Panc1 (cell line): ENCODE measurements around the gene CDH26. TPM values are rescaled to one million over a fixed set of nuclear protein-coding genes. Genes with fewer than 3 reads are reported as not detected.

Source experiments
- ATAC-seq: fragments of 200-7000 bp; cut with Tn5 transposase; 2 replicates; pipeline ENCODE4 v1.9.1; 2020; ENCODE audit warnings: mild to moderate bottlenecking, moderate library complexity
- BruUV-seq: library from RNA; stranded (reverse); fragments of 400-500 nt; replicated peaks from 2 replicates; lab custom pipeline; 2021; lab: Mats Ljungman, UMichigan
- CTCF ChIA-PET: fragments of 300-600 bp; sonication (Branson Sonifier 250); formaldehyde crosslinking; loops from one replicate; lab custom pipeline; 2022; ENCODE audit warnings: antibody characterized with exemption; lab: Charles Lee
- POLR2A ChIA-PET: fragments of 300-600 bp; sonication (Branson Sonifier 250); formaldehyde crosslinking; loops from one replicate; lab custom pipeline; 2022; ENCODE audit warnings: antibody characterized with exemption; lab: Charles Lee
- DNase-seq: peaks from one replicate; pipeline ENCODE4 v3.0.0-alpha.2; 2010; ENCODE audit warnings: low read depth, low spot score
- H3K27ac ChIP-seq: 2 replicates; pipeline ENCODE4 v1.5.1; 2011; ENCODE audit warnings: mild to moderate bottlenecking, low read length, inconsistent platforms
- H3K27me3 ChIP-seq: fragments of 200-500 bp; sonication (Bioruptor generic); 2 replicates; pipeline ENCODE4 v1.6.0; 2014; ENCODE audit warnings: low read length, inconsistent platforms; ENCODE audit not compliant: control insufficient read depth, insufficient read depth
- H3K36me3 ChIP-seq: fragments of 200-500 bp; sonication (Bioruptor generic); 2 replicates; pipeline ENCODE4 v1.5.1; 2014; ENCODE audit warnings: inconsistent platforms, mild to moderate bottlenecking, low read length, moderate library complexity; ENCODE audit not compliant: control insufficient read depth, insufficient read depth
- H3K4me1 ChIP-seq: 2 replicates; pipeline ENCODE4 v1.5.1; 2011; ENCODE audit warnings: inconsistent platforms, mild to moderate bottlenecking, low read length, moderate library complexity; ENCODE audit not compliant: control insufficient read depth, insufficient read depth
- H3K4me3 ChIP-seq, 2 experiments: 2 replicates each; pipeline ENCODE4 v1.5.1; 2011 to 2012; ENCODE audit warnings: low read depth in 2 of 2, low read length in 2 of 2, mild to moderate bottlenecking in 2 of 2, inconsistent platforms in 1 of 2, moderate library complexity in 1 of 2
- H3K9me3 ChIP-seq: fragments of 200-500 bp; sonication (Bioruptor generic); 2 replicates; pipeline ENCODE4 v1.5.1; 2014; ENCODE audit warnings: low read depth, mild to moderate bottlenecking, inconsistent platforms, low read length, moderate library complexity; ENCODE audit not compliant: control insufficient read depth, insufficient read depth
- POLR2AphosphoS5 ChIP-seq: IDR thresholded peaks from 2 replicates; pipeline ENCODE4 v1.6.1; 2012; ENCODE audit warnings: mild to moderate bottlenecking, low read depth, low read length, moderate library complexity
- SIN3A ChIP-seq: IDR thresholded peaks from 2 replicates; pipeline ENCODE4 v1.6.1; 2012; ENCODE audit warnings: low read depth, mild to moderate bottlenecking, low read length, moderate library complexity, borderline replicate concordance; ENCODE audit not compliant: insufficient read depth
- TCF7L2 ChIP-seq: IDR thresholded peaks from 2 replicates; pipeline ENCODE4 v1.6.1; 2011; ENCODE audit warnings: mild to moderate bottlenecking, low read depth, low read length, inconsistent platforms
- in situ Hi-C: cut with HindIII; loops from 2 replicates; pipeline ENCODE4 v1.10.0; 2016; ENCODE audit warnings: low sequenced_read_pairs, low pct_unique_long_range_greater_than_20kb
- intact Hi-C: fragments of 100-400 bp; cut with micrococcal nuclease; formaldehyde crosslinking; loops from one replicate; pipeline ENCODE4 v1.10.0; 2022; ENCODE audit not compliant: unreplicated experiment
- total RNA-seq: library from RNA; stranded (reverse); gene quantifications from one replicate; pipeline ENCODE4 v1.2.1, GENCODE V29; 2021; ENCODE audit not compliant: unreplicated experiment
- TF ChIP-seq, protein P1 (sequence below): fragments of 450-650 bp; IDR thresholded peaks from 2 replicates; pipeline ENCODE4 v1.5.1; 2017; ENCODE audit warnings: mild to moderate bottlenecking
- TF ChIP-seq, protein P2 (sequence below), 2 experiments: IDR thresholded peaks; 2 replicates each; pipeline ENCODE4 v1.6.1; 2011 to 2012; ENCODE audit warnings: low read depth in 2 of 2, control low read depth in 1 of 2, low read length in 1 of 2, mild to moderate bottlenecking in 1 of 2, moderate library complexity in 1 of 2; ENCODE audit not compliant: insufficient read depth in 1 of 2

CDH26 gene
- total RNA-seq, 1 experiment from 2014 or later = 0.46 TPM

DNA sequence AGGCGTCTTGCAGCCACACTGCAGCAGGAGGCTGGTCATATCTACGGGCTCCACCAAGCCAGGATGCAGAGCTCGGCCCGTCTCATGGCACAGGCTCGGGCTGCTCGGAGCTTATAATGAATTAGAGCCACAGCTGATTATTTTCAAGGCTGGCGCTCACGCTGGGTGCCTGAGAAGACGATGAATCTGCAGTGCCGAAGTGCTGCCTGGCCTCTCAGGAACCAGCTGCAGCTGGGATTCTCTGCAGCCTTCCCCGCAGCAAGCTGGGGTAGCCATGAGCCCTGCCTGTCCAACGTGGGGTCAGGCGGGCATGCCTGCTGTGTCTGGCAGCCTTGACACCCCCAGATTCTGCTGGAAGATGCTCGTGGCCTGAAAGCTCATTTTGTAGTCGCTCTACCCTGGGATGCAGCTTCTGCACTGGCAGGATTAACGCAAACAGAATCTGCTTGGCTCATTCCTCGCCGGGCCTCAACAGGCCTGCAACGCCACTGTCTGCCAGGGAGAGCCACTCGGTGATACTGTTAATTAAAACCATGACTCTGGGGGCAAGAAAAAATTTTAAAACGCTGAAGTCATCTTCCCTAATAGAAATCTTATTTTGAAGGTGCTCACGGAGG, 104.3 kb downstream of the CDH26 start:
- CTCF ChIA-PET = no interaction called here
- no TSS peak for BruUV-seq
- H3K4me3 ChIP-seq = no peak overlapping the region

DNA sequence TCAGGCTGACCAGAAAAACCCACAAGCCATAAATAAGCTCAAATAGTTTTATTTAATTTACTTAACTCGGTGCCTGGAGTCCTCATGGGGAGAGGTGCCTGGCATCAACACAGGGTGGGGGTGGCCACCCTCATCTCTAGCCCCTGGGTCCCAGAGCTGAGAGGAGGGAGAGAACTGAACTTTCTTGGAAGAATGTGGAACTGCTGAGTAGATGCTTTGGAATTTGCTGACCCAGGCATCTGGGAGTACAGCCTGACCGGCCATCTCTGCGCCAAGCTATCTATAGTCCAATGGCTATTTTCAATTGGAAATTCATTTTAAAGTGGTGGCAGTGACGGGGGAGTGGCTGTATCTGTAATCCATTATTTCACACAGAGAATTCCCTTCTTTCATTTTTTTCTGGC, 104.8 kb downstream of the CDH26 start:
- ChIA-PET POLR2A (no interaction called here), CTCF (no interaction called here)
- in situ Hi-C loops (no loop called here), intact Hi-C loops (no loop called here)
- Histone ChIP-seq H3K9me3 (no peaks in the 10 kb centered on the region), H3K36me3 (no peaks in the 10 kb centered on the region), H3K27me3 (peaks cover 2% of the 10 kb centered on the region; the same call in 1 of the 2 replicates), H3K27ac (no peak overlapping the region), H3K4me3 (no peak overlapping the region), H3K4me1 (no peaks in the 10 kb centered on the region)
- no peak for TF ChIP-seq TCF7L2
- TF ChIP-seq, protein P1, sequence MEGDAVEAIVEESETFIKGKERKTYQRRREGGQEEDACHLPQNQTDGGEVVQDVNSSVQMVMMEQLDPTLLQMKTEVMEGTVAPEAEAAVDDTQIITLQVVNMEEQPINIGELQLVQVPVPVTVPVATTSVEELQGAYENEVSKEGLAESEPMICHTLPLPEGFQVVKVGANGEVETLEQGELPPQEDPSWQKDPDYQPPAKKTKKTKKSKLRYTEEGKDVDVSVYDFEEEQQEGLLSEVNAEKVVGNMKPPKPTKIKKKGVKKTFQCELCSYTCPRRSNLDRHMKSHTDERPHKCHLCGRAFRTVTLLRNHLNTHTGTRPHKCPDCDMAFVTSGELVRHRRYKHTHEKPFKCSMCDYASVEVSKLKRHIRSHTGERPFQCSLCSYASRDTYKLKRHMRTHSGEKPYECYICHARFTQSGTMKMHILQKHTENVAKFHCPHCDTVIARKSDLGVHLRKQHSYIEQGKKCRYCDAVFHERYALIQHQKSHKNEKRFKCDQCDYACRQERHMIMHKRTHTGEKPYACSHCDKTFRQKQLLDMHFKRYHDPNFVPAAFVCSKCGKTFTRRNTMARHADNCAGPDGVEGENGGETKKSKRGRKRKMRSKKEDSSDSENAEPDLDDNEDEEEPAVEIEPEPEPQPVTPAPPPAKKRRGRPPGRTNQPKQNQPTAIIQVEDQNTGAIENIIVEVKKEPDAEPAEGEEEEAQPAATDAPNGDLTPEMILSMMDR = no peak
- no peak for TF ChIP-seq POLR2AphosphoS5
- TF ChIP-seq, protein P2, sequence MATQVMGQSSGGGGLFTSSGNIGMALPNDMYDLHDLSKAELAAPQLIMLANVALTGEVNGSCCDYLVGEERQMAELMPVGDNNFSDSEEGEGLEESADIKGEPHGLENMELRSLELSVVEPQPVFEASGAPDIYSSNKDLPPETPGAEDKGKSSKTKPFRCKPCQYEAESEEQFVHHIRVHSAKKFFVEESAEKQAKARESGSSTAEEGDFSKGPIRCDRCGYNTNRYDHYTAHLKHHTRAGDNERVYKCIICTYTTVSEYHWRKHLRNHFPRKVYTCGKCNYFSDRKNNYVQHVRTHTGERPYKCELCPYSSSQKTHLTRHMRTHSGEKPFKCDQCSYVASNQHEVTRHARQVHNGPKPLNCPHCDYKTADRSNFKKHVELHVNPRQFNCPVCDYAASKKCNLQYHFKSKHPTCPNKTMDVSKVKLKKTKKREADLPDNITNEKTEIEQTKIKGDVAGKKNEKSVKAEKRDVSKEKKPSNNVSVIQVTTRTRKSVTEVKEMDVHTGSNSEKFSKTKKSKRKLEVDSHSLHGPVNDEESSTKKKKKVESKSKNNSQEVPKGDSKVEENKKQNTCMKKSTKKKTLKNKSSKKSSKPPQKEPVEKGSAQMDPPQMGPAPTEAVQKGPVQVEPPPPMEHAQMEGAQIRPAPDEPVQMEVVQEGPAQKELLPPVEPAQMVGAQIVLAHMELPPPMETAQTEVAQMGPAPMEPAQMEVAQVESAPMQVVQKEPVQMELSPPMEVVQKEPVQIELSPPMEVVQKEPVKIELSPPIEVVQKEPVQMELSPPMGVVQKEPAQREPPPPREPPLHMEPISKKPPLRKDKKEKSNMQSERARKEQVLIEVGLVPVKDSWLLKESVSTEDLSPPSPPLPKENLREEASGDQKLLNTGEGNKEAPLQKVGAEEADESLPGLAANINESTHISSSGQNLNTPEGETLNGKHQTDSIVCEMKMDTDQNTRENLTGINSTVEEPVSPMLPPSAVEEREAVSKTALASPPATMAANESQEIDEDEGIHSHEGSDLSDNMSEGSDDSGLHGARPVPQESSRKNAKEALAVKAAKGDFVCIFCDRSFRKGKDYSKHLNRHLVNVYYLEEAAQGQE (IDR thresholded peaks at IDR 0.05; ENCODE audit: insufficient read depth in 1 of 2, low read depth in 2 of 2, low read length in 1 of 2) = no peak
- no peak for TF ChIP-seq SIN3A
- BruUV-seq = no TSS peak
- ATAC-seq (no peak), DNase-seq (no peak)

More for the DNA sequence above, 104.3 kb downstream of the CDH26 start:
- Histone ChIP-seq H3K4me1 (no peaks in the 10 kb centered on the region), H3K27me3 (peaks cover 2% of the 10 kb centered on the region; the same call in 1 of the 2 replicates), H3K9me3 (no peaks in the 10 kb centered on the region), H3K27ac (no peak overlapping the region), H3K36me3 (no peaks in the 10 kb centered on the region)
- in situ Hi-C loops (no loop called here), intact Hi-C loops (no loop called here)
- POLR2A ChIA-PET = no interaction called here
- TF ChIP-seq, protein P1 = no peak
- TF ChIP-seq SIN3A = no peak
- no peak for TF ChIP-seq POLR2AphosphoS5
- TF ChIP-seq, protein P2 (IDR thresholded peaks at IDR 0.05; ENCODE audit: insufficient read depth in 1 of 2, low read depth in 2 of 2, low read length in 1 of 2) = no peak
- no peak for TF ChIP-seq TCF7L2
- DNase-seq = no peak
- no peak for ATAC-seq
